ENCODE measurements around the gene VPS35L. TPM values are rescaled to one million over a fixed set of nuclear protein-coding genes. Genes with fewer than 3 reads are reported as not detected.

Gene VPS35L
- total and polyA plus RNA-seq, 2 of the 13 experiments (the other 11 are each of a cell fraction or from before 2014, with no cell fraction given), result 1.4 to 1.6 TPM

GRCh38 chr16:19717741-19718623, 162.5 kb downstream of the VPS35L start, which contains the start of the genes IQCK and KNOP1 (continued):
- TF ChIP-seq ZNF609 (CRISPR knock-in tag; IDR thresholded peaks at IDR 0.05; ENCODE audit: borderline replicate concordance), result peak; percentile 90
- TF ChIP-seq GATA4 (IDR thresholded peaks at IDR 0.05; ENCODE audit: borderline replicate concordance, low read depth), result peak; percentile 57; the same call in 1 of the 2 replicates
- TF ChIP-seq ATF3 (CRISPR knock-in tag; IDR thresholded peaks at IDR 0.05), result peak; percentile 53; the same call in 1 of the 2 replicates
- peak; percentile 55; the same call in 1 of the 2 replicates for TF ChIP-seq ZNF614 (CRISPR knock-in tag; IDR thresholded peaks at IDR 0.05; ENCODE audit: borderline replicate concordance)
- peak; percentile 98 for TF ChIP-seq DMAP1 (CRISPR knock-in tag; IDR thresholded peaks at IDR 0.05)
- peak; percentile 44 for TF ChIP-seq PHF5A (CRISPR knock-in tag; IDR thresholded peaks at IDR 0.05; ENCODE audit: low read depth, unreplicated experiment)
- peak; percentile 71; the same call in 1 of the 2 replicates for TF ChIP-seq NFE2L1 (CRISPR knock-in tag; IDR thresholded peaks at IDR 0.05; ENCODE audit: borderline replicate concordance)
- peak; percentile 90 for TF ChIP-seq KLF6 (CRISPR knock-in tag; IDR thresholded peaks at IDR 0.05)
- TF ChIP-seq WIZ (CRISPR knock-in tag; IDR thresholded peaks at IDR 0.05), result peak; percentile 84
- TF ChIP-seq ZNF780A (CRISPR knock-in tag; IDR thresholded peaks at IDR 0.05), result no peak; the same call in 1 of the 2 replicates
- TF ChIP-seq NR0B2 (CRISPR knock-in tag; IDR thresholded peaks at IDR 0.05), result peak; percentile 98
- TF ChIP-seq FOXK2 (IDR thresholded peaks at IDR 0.05), result no peak
- TF ChIP-seq GMEB1 (CRISPR knock-in tag; IDR thresholded peaks at IDR 0.05; ENCODE audit: borderline replicate concordance), result peak; percentile 93
- 0 out of 2 replicates have a peak, but pooled peaks have one; percentile 22 for TF ChIP-seq ZBTB33 (CRISPR knock-in tag; IDR thresholded peaks at IDR 0.05)
- no peak for TF ChIP-seq RFX5 (IDR thresholded peaks at IDR 0.05; ENCODE audit: low read depth, low read length)
- TF ChIP-seq NR2F2 (IDR thresholded peaks at IDR 0.05; ENCODE audit: borderline replicate concordance, low read depth), result peak; percentile 48; the same call in 1 of the 2 replicates
- peak; percentile 85 for TF ChIP-seq SRSF1 (optimal IDR thresholded peaks at IDR 0.05; ENCODE audit: low read depth, low read length)
- 0 out of 2 replicates have a peak, but pooled peaks have one; percentile 52 for TF ChIP-seq SMYD3 (CRISPR knock-in tag; IDR thresholded peaks at IDR 0.05)
- no peak for TF ChIP-seq HOXA7 (CRISPR knock-in tag; IDR thresholded peaks at IDR 0.05)
- peak; percentile 79; the same call in 1 of the 2 replicates for TF ChIP-seq ZNF792 (CRISPR knock-in tag; IDR thresholded peaks at IDR 0.05)

All from HepG2 (cell line).